Adipocyte (in vitro differentiated cells): Measurements from ENCODE around the gene SYNE2.

Source experiments
- DNase-seq: peaks from one replicate; pipeline ENCODE4 v3.0.0-alpha.2; 2015; ENCODE audit warnings: low read depth
- H3K27me3 ChIP-seq: replicated peaks from 2 replicates; pipeline ENCODE4 v1.7.0; 2013; ENCODE audit warnings: mild to moderate bottlenecking, low read length, moderate library complexity; ENCODE audit not compliant: control insufficient read depth, insufficient read depth
- H3K36me3 ChIP-seq: 2 replicates; pipeline ENCODE4 v1.7.0; 2013; ENCODE audit warnings: low read length, mild to moderate bottlenecking, moderate library complexity; ENCODE audit not compliant: control insufficient read depth, insufficient read depth, severe bottlenecking
- H3K4me1 ChIP-seq: 2 replicates; pipeline ENCODE4 v1.7.0; 2013; ENCODE audit warnings: mild to moderate bottlenecking, low read length, moderate library complexity; ENCODE audit not compliant: control insufficient read depth, insufficient read depth
- H3K4me3 ChIP-seq: 2 replicates; pipeline ENCODE4 v1.7.0; 2013; ENCODE audit warnings: mild to moderate bottlenecking, low read length, moderate library complexity
- H3K9ac ChIP-seq: 2 replicates; pipeline ENCODE4 v1.7.0; 2013; ENCODE audit warnings: mild to moderate bottlenecking, low read length, moderate library complexity
- H3K9me3 ChIP-seq: 2 replicates; pipeline ENCODE4 v1.7.0; 2013; ENCODE audit warnings: mild to moderate bottlenecking, low read length, moderate library complexity; ENCODE audit not compliant: control insufficient read depth

SYNE2 gene

DNA sequence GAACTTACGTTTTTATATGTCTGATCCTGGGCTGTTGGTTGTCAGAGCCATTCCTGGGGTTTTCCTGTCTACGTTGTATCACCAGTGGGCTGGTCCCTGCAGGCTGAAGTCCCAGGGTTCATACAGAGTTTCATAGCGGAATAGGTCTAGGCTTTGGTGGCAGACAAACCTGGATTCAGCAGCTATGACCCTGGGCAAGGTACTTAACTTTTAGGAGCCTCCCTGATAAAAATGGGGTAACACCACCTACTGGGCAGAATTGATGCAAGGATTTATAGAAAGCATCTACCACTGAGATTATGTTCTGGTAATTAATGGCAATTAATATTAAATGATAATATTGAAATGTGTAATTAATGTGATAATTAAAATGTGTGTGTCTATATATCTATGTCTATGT, 141.2 kb downstream of the SYNE2 start:
- no peak overlapping the region for H3K4me3 ChIP-seq
- H3K27me3 ChIP-seq: no peaks in the 10 kb centered on the region
- H3K4me1 ChIP-seq: no peaks in the 10 kb centered on the region
- DNase-seq: peak; percentile 5
- H3K9ac ChIP-seq: no peak overlapping the region
- no peaks in the 10 kb centered on the region for H3K9me3 ChIP-seq
- H3K36me3 ChIP-seq: peaks cover 45% of the 10 kb centered on the region

DNA sequence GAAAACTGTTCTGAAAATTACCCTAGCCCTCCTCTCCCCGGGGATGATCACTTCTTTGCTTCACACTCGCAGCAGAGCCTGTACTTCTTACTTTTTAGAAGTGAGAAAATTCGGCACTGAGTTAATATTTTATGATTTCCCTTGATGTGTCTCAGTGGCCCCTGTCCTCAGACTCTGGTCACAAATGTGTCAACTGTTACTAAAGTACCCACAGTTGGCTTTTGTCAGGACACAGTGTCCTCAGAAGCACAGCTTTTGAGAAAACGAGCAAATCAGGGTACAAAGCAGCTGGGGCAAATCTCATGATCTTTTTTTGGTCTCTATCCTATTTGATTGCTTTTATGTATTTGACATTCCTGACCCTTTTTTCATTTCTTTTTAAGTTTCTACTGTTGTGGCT, 142.5 kb downstream of the SYNE2 start:
- no peak overlapping the region for H3K4me3 ChIP-seq
- H3K4me1 ChIP-seq: no peaks in the 10 kb centered on the region
- no peaks in the 10 kb centered on the region for H3K27me3 ChIP-seq
- no peak for DNase-seq
- no peak overlapping the region for H3K9ac ChIP-seq
- H3K36me3 ChIP-seq: peaks cover 55% of the 10 kb centered on the region
- H3K9me3 ChIP-seq: no peaks in the 10 kb centered on the region

DNA sequence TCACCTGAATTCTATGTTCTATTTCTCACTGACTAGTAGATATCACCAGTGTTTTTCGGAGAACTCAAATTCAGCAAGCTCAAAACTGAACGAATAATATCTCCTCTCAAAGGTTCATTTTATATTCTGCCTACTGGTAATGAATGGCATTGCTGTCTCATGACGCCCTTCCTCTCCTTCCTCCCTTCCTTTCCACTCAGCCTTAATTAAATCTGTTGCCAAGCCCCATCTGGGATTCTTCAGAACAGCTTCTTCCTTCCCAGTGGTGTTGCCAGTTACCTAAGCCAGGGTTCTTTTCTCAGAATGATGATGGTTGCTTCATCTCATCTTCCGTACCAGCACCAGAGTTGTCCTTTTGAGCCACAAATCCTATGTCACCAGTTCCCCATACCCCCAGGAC, 143.2 kb downstream of the SYNE2 start:
- H3K9ac ChIP-seq: no peak overlapping the region
- no peaks in the 10 kb centered on the region for H3K9me3 ChIP-seq
- no peak overlapping the region for H3K4me3 ChIP-seq
- H3K36me3 ChIP-seq: peaks cover 59% of the 10 kb centered on the region
- no peaks in the 10 kb centered on the region for H3K4me1 ChIP-seq
- no peaks in the 10 kb centered on the region for H3K27me3 ChIP-seq
- no peak for DNase-seq

DNA sequence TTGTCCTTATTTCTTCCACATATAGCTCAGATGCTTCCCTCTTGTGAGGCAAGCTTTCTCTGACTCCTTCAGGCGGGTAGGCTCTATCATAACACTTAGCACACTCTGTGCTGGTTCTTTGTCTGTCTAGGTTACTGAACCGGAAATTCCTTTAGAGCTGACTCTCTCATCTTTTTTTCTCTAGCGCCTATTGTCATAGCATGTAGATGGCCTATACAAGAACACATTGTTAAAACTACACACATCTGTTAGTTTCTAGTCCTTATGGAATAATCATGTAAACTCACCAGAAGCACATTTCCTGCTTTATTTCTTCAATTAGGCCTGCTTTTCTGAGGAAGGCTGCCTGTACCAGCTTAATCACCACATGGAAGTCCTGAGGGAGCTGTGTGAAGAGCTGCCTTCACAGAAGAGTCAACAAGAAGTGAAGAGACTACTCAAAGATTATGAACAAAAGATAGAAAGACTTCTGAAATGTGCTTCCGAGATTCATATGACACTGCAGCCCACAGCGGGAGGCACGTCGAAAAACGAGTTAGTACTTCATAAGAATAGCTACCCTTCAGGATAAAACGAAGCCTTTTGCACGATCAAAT, 143.9 kb downstream of the SYNE2 start:
- Histone ChIP-seq H3K9me3 (no peaks in the 10 kb centered on the region), H3K4me3 (no peak overlapping the region), H3K9ac (no peak overlapping the region), H3K36me3 (peaks cover 59% of the 10 kb centered on the region), H3K27me3 (no peaks in the 10 kb centered on the region), H3K4me1 (no peaks in the 10 kb centered on the region)
- no peak for DNase-seq

DNA sequence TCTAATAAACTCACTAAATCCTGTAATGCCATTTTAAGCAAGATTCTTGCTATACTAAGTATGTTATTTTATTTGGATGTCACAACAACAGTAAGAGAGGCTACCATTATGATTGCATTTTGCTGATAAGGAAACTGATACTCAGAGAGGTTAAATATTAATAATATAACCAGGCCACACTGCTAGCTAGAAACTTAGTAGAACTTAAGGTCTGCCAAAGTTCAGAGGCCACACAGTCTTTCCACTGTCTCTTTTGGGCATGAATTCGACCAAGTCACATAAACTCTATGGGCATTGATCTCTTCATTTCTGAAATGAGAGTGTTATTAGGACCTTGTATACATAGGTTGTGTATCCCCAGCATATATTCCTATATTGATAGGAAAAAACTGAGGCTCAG, 147.9 kb downstream of the SYNE2 start:
- Histone ChIP-seq H3K9ac (no peak overlapping the region), H3K27me3 (no peaks in the 10 kb centered on the region), H3K4me3 (no peak overlapping the region), H3K36me3 (peaks cover 70% of the 10 kb centered on the region), H3K4me1 (no peaks in the 10 kb centered on the region), H3K9me3 (no peaks in the 10 kb centered on the region)
- DNase-seq: no peak

DNA sequence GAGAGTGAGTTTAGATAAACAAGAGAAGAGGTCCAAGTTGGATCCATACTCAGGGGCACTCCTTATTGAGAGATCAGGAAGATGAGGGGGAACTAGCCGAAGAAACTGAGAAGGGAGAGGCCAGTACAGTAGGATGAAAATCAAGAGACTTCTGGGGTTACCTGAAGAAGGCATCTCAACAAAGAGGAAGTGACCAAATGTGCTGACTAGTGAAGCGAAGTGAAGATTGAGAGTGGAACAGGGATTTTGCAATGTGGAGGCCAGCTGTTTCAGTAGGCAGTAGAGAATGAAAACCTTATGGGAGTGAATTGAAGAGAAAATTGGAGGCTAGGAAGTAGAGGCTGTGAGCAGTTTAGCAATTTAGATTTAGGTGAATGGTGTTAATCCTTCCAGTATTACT, 153.0 kb downstream of the SYNE2 start:
- DNase-seq: no peak
- Histone ChIP-seq H3K4me1 (no peaks in the 10 kb centered on the region), H3K27me3 (no peaks in the 10 kb centered on the region), H3K9me3 (no peaks in the 10 kb centered on the region), H3K9ac (no peak overlapping the region), H3K36me3 (peaks cover 60% of the 10 kb centered on the region), H3K4me3 (no peak overlapping the region)

DNA sequence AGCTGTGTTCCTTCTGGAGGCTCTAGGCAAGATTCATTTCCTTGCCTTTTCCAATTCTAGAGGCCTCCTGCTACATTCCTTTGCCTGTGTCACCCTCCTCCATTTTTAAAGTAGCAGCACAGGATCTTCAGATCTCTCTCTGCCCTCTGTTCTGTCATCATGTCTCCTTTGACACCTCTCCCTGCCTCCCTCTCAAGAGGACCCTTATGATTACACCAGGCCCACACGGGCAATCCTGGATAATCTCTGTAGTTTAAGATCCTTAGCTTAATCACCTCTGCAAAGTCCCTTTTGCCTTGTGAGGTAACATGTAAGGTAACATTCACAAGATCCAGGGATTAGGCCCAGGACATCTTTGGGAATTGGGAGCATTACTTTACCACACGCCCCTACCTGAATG, 155.2 kb downstream of the SYNE2 start:
- Histone ChIP-seq H3K27me3 (no peaks in the 10 kb centered on the region), H3K9me3 (no peaks in the 10 kb centered on the region), H3K4me1 (no peaks in the 10 kb centered on the region), H3K4me3 (no peak overlapping the region), H3K9ac (no peak overlapping the region), H3K36me3 (peaks cover 46% of the 10 kb centered on the region)
- DNase-seq: no peak

DNA sequence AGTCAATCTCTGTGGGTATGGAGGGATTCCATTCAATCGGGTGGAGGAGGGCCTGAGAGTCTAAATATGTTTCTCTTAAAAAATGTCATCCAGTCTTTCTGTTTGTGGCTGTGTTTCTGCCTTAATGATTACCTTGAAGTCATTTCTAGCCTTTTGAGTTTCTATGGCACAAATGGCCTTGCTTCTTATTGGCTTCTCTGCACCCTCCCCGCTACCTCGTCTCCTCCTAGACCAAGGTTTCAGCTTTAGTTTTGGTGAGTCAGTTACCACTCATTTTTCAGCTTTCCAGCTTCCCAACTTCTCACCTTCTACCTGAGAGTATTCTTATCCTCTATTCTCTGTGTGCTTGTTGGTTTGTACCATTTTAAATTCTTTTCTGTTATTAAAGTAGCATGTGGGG, 159.2 kb downstream of the SYNE2 start:
- H3K9me3 ChIP-seq: no peaks in the 10 kb centered on the region
- no peak overlapping the region for H3K9ac ChIP-seq
- no peak for DNase-seq
- no peaks in the 10 kb centered on the region for H3K4me1 ChIP-seq
- peaks cover 32% of the 10 kb centered on the region for H3K36me3 ChIP-seq
- no peaks in the 10 kb centered on the region for H3K27me3 ChIP-seq
- H3K4me3 ChIP-seq: no peak overlapping the region

DNA sequence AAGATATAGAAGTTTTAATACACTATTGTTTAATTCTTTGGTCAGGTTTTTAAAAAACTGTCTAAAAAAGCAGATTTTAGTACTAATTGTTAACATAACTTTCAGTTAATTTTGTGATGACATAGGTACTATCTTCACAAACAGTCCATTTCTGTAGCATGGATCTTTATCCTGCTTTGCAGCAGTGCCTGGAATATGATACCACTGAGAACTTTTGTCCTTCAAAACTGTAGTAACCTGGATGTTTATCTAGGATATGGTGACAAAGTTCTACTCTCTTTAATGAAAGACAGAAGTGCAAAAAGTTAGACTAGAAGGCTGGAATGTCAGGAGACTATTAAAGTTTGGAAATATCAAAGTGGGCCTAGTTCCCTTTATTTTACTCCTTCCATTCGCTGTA, 159.9 kb downstream of the SYNE2 start:
- peak; percentile 1 for DNase-seq
- H3K9ac ChIP-seq: no peak overlapping the region
- H3K27me3 ChIP-seq: no peaks in the 10 kb centered on the region
- peaks cover 32% of the 10 kb centered on the region for H3K36me3 ChIP-seq
- H3K9me3 ChIP-seq: no peaks in the 10 kb centered on the region
- H3K4me1 ChIP-seq: no peaks in the 10 kb centered on the region
- H3K4me3 ChIP-seq: no peak overlapping the region

DNA sequence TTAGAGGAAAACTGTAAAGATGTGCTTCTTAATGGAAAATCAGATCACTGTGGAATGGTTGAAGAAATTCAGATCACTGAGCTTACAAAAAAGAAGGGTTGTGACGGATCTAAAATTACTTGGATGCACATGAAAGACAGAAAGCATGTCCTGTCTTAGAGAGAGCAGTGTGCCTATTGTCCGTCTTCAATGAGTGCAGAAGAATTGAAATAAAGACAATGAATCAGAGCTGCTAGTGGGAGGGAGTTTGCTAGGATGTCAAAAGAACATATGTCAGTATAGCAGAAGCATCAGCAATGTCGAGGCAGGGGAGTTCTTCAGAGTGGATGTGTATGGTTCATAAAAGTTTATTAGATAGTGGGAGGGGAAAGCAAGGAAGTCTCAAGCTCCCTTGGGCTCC, 172.7 kb downstream of the SYNE2 start:
- H3K4me3 ChIP-seq: no peak overlapping the region
- no peak overlapping the region for H3K9ac ChIP-seq
- H3K9me3 ChIP-seq: no peaks in the 10 kb centered on the region
- H3K27me3 ChIP-seq: no peaks in the 10 kb centered on the region
- H3K4me1 ChIP-seq: no peaks in the 10 kb centered on the region
- no peak for DNase-seq
- H3K36me3 ChIP-seq: peaks cover 57% of the 10 kb centered on the region

DNA sequence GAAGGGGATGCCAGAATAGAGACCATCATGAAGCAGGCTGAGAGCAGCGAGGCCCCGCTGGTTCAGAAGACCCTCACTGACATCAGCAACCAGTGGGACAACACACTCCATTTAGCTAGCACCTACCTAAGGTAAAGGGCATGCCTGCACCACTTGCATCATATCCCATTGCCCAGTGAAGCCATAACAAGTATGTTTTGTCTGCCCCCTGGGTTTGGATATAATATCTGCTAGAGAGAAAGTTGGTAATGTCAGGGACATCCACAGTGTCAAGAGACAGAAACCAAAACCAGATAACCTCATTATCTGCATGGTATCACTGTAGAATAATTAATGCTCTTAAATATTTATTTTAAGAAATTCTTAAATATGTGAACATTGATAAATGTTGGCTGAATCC, 173.8 kb downstream of the SYNE2 start:
- H3K4me1 ChIP-seq: no peaks in the 10 kb centered on the region
- no peak overlapping the region for H3K4me3 ChIP-seq

DNA sequence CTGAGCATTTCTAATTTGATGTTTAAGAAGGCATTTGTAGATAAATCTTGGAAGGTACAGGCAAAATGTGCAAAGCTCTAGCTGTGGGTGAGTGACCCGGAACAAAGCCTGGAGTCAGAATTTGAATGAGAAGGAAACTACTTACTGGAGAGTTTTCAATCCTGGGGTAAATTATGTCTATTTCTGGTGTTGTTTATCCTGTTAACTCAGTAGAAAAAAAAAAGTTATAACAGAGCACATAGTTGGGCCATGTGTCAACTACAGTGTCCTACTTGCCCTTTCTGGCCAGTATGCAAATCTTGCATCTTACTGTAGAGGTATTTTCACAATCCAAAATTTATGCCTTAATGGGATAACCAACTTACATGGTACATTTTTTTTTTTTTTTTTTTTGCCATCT, 182.3 kb downstream of the SYNE2 start:
- Histone ChIP-seq H3K36me3 (peaks cover 18% of the 10 kb centered on the region), H3K4me1 (peaks cover 7% of the 10 kb centered on the region), H3K4me3 (no peak overlapping the region), H3K9ac (no peak overlapping the region), H3K9me3 (no peaks in the 10 kb centered on the region), H3K27me3 (no peaks in the 10 kb centered on the region)
- peak; percentile 45 for DNase-seq

More for the DNA sequence above, 173.8 kb downstream of the SYNE2 start:
- DNase-seq: no peak
- Histone ChIP-seq H3K27me3 (no peaks in the 10 kb centered on the region), H3K9me3 (no peaks in the 10 kb centered on the region), H3K36me3 (peaks cover 61% of the 10 kb centered on the region), H3K9ac (no peak overlapping the region)
